Measurements from ENCODE around the gene CRADD. TPM values are rescaled to one million over a fixed set of nuclear protein-coding genes. Genes with fewer than 3 reads are reported as not detected.
A peak's percentile ranks its signal among the peaks of the same experiment; 100 is the strongest.

CRADD gene
- total and polyA plus RNA-seq, 2 donors: 13.9 to 17.1 TPM

DNA sequence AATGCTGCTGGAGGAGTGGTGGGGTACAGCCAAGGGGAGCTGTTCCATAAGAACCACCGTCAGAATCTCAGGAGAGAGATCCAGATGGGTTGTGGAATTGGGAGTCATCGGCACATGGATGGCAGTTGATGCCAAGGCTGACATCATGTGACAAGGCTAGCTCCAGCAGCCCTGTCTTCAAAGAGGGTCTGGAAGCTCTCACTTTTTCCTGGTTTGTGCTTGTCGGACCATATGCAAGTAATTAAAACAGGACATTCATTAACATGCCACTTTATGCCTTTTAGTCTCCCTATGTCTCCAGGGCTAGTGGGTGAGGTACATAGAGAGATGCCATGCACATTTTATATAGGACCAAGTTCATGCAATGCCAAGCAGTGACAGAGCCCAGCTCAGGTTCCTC, 211.8 kb downstream of the CRADD start:
- no peaks in the 10 kb centered on the region for H3K27me3 ChIP-seq (ENCODE audit: control insufficient read depth in 2 of 2, insufficient read depth in 1 of 2, low read length in 1 of 2)
- H3K4me1 ChIP-seq (ENCODE audit: control insufficient read depth in 2 of 2, insufficient read depth in 2 of 2, low read length in 2 of 2): peaks cover under 1 to 2% of the 10 kb centered on the region in 2 donors
- no peaks in the 10 kb centered on the region for H3K9me3 ChIP-seq (ENCODE audit: control insufficient read depth in 2 of 2, insufficient read depth in 1 of 2, low read length in 1 of 2)
- no peak overlapping the region for H3K4me3 ChIP-seq (ENCODE audit: low read length in 2 of 2)
- DNase-seq (ENCODE audit: low read depth in 6 of 9, low spot score in 9 of 9): no peak
- no peak overlapping the region for H3K27ac ChIP-seq (ENCODE audit: low read depth in 1 of 2, low read length in 1 of 2)
- 98% methylated on average over 3 of the region's 3 CpGs for WGBS
- H3K36me3 ChIP-seq (ENCODE audit: control insufficient read depth in 2 of 2, insufficient read depth in 2 of 2, low read length in 1 of 2): no peaks in the 10 kb centered on the region

- DNase-seq (ENCODE audit: low read depth in 6 of 9, low spot score in 9 of 9): no peak
- peaks cover 0 to 2% of the 10 kb centered on the region in 2 donors for H3K9me3 ChIP-seq (ENCODE audit: control insufficient read depth in 2 of 2, insufficient read depth in 1 of 2, low read length in 1 of 2)
- peaks cover 7 to 9% of the 10 kb centered on the region in 2 donors for H3K4me1 ChIP-seq (ENCODE audit: control insufficient read depth in 2 of 2, insufficient read depth in 2 of 2, low read length in 2 of 2)
- no peak overlapping the region for H3K4me3 ChIP-seq (ENCODE audit: low read length in 2 of 2)
- no peak overlapping the region for H3K27ac ChIP-seq (ENCODE audit: low read depth in 1 of 2, low read length in 1 of 2)
- 90% methylated on average over 9 of the region's 9 CpGs for WGBS
- H3K27me3 ChIP-seq (ENCODE audit: control insufficient read depth in 2 of 2, insufficient read depth in 1 of 2, low read length in 1 of 2): no peaks in the 10 kb centered on the region
- no peaks in the 10 kb centered on the region for H3K36me3 ChIP-seq (ENCODE audit: control insufficient read depth in 2 of 2, insufficient read depth in 2 of 2, low read length in 1 of 2)
Observed at GRCh38 chr12:93889516-93890212, 212.5 kb downstream of the CRADD start.

DNA sequence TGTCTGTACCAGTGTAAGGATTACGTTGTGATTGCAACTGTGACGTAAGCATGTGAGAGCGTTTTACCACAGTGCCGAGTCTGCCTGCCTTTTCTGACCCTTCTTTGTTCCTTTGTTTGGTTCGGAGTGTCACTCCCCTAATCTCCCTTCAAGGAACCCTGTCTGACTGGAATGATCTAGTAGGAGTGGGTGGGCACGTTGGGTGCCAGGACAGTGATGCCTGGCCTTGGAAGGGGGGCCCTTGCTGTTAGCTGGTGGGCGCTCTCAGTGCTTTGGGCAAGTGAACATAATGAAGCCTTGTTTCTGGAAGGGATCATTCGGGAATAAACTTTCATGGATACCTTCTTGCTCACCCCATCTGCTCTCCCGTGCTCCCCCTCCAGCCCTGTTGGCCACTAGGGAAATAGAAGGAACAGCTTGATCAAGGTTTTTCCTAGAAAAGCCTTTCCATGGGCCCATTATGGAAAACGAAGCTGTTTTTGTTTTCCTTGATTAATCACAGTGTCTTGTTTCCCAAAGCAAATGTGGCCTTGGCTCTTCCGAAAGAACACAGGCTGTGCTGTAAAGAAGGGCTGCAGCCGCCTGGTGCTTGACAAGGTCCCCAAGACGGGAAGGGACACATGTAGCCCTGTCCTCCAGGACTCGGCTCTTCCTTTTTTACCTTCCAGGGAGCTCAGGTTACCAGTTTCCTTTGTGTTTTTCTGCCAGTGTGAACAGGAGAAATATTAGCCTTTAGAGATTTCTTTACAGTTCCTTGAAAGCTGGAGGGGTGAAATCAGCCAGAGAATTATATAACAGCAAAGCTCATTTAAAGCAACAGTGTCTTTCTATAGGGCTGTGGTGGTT, 215.5 kb downstream of the CRADD start:
- Histone ChIP-seq H3K4me3 (ENCODE audit: low read length in 2 of 2) (no peak overlapping the region), H3K36me3 (ENCODE audit: control insufficient read depth in 2 of 2, insufficient read depth in 2 of 2, low read length in 1 of 2) (no peaks in the 10 kb centered on the region), H3K4me1 (ENCODE audit: control insufficient read depth in 2 of 2, insufficient read depth in 2 of 2, low read length in 2 of 2) (peaks cover 14 to 21% of the 10 kb centered on the region in 2 donors), H3K27me3 (ENCODE audit: control insufficient read depth in 2 of 2, insufficient read depth in 1 of 2, low read length in 1 of 2) (no peaks in the 10 kb centered on the region), H3K27ac (ENCODE audit: low read depth in 1 of 2, low read length in 1 of 2) (no peak overlapping the region), H3K9me3 (ENCODE audit: control insufficient read depth in 2 of 2, insufficient read depth in 1 of 2, low read length in 1 of 2) (peaks cover 0 to 2% of the 10 kb centered on the region in 2 donors)
- 94% methylated on average over 14 of the region's 14 CpGs for WGBS
- DNase-seq (ENCODE audit: low read depth in 6 of 9, low spot score in 9 of 9): no peak

- Histone ChIP-seq H3K36me3 (ENCODE audit: control insufficient read depth in 2 of 2, insufficient read depth in 2 of 2, low read length in 1 of 2) (no peaks in the 10 kb centered on the region), H3K4me3 (ENCODE audit: low read length in 2 of 2) (no peak overlapping the region), H3K4me1 (ENCODE audit: control insufficient read depth in 2 of 2, insufficient read depth in 2 of 2, low read length in 2 of 2) (peaks cover 22 to 38% of the 10 kb centered on the region in 2 donors), H3K27ac (ENCODE audit: low read depth in 1 of 2, low read length in 1 of 2) (peak overlapping the region; percentile 36 to 71), H3K9me3 (ENCODE audit: control insufficient read depth in 2 of 2, insufficient read depth in 1 of 2, low read length in 1 of 2) (peaks cover 0 to 7% of the 10 kb centered on the region in 2 donors), H3K27me3 (ENCODE audit: control insufficient read depth in 2 of 2, insufficient read depth in 1 of 2, low read length in 1 of 2) (no peaks in the 10 kb centered on the region)
- 22% methylated on average over 17 of the region's 17 CpGs for WGBS
- DNase-seq (ENCODE audit: low read depth in 6 of 9, low spot score in 9 of 9): peak in 7 of 9 donors; percentile 16 to 67 (median 26)
Observed at GRCh38 chr12:93894391-93895088, 217.4 kb downstream of the CRADD start.

DNA sequence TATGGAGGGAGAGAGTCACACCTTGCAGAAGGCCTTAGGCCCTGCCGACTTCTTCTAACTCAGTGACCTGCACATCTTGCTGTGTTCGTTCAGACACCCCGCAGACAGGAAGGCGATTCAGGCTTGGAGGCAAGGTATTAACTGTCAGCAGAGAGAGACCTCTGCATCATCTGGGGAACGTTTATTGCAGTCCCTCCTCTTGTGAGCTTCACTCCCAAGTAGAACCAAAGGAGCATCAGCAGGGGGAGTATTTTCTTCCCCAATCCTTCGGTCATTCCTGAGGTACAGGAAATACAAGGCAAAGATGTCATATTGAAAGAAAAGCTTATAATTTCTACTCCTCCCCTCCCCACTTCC, 217.9 kb downstream of the CRADD start:
- peak in 3 of 9 donors; percentile 12 to 54 (median 19) for DNase-seq (ENCODE audit: low read depth in 6 of 9, low spot score in 9 of 9)
- Histone ChIP-seq H3K27me3 (ENCODE audit: control insufficient read depth in 2 of 2, insufficient read depth in 1 of 2, low read length in 1 of 2) (no peaks in the 10 kb centered on the region), H3K4me3 (ENCODE audit: low read length in 2 of 2) (no peak overlapping the region), H3K4me1 (ENCODE audit: control insufficient read depth in 2 of 2, insufficient read depth in 2 of 2, low read length in 2 of 2) (peaks cover 22 to 38% of the 10 kb centered on the region in 2 donors), H3K36me3 (ENCODE audit: control insufficient read depth in 2 of 2, insufficient read depth in 2 of 2, low read length in 1 of 2) (no peaks in the 10 kb centered on the region), H3K27ac (ENCODE audit: low read depth in 1 of 2, low read length in 1 of 2) (peak overlapping the region in 1 of 2 donors; percentile 71), H3K9me3 (ENCODE audit: control insufficient read depth in 2 of 2, insufficient read depth in 1 of 2, low read length in 1 of 2) (peaks cover 0 to 7% of the 10 kb centered on the region in 2 donors)
- WGBS: 48% methylated on average over 6 of the region's 6 CpGs

GRCh38 chr12:93896427-93896826, 219.3 kb downstream of the CRADD start:
- WGBS: 92% methylated on average over 1 of the region's 1 CpG
- Histone ChIP-seq H3K27ac (ENCODE audit: low read depth in 1 of 2, low read length in 1 of 2) (no peak overlapping the region), H3K9me3 (ENCODE audit: control insufficient read depth in 2 of 2, insufficient read depth in 1 of 2, low read length in 1 of 2) (peaks cover 0 to 7% of the 10 kb centered on the region in 2 donors), H3K36me3 (ENCODE audit: control insufficient read depth in 2 of 2, insufficient read depth in 2 of 2, low read length in 1 of 2) (no peaks in the 10 kb centered on the region), H3K4me3 (ENCODE audit: low read length in 2 of 2) (no peak overlapping the region), H3K27me3 (ENCODE audit: control insufficient read depth in 2 of 2, insufficient read depth in 1 of 2, low read length in 1 of 2) (no peaks in the 10 kb centered on the region), H3K4me1 (ENCODE audit: control insufficient read depth in 2 of 2, insufficient read depth in 2 of 2, low read length in 2 of 2) (peaks cover 22 to 38% of the 10 kb centered on the region in 2 donors)
- no peak for DNase-seq (ENCODE audit: low read depth in 6 of 9, low spot score in 9 of 9)

DNA sequence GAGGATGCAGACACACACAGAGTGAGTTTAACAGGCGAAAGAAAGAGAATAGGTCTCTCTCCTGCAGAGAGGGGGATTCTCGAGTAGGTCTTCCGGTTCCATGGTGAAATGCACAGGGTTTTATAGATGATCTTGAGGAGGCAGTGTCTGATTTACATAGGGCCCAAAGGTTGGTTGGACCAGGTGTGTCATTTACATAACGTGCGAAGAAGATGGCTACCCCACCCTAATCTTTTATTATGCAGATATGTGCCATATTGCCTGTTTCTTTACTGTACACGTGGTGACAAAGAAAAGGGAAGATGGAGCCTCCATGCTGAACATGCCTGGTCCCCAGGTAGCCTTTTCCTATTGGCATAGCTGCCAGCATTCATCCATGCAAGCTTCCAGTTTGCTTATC, 219.8 kb downstream of the CRADD start:
- DNase-seq (ENCODE audit: low read depth in 6 of 9, low spot score in 9 of 9): no peak
- peaks cover 0 to 7% of the 10 kb centered on the region in 2 donors for H3K9me3 ChIP-seq (ENCODE audit: control insufficient read depth in 2 of 2, insufficient read depth in 1 of 2, low read length in 1 of 2)
- 96% methylated on average over 6 of the region's 6 CpGs for WGBS
- no peaks in the 10 kb centered on the region for H3K27me3 ChIP-seq (ENCODE audit: control insufficient read depth in 2 of 2, insufficient read depth in 1 of 2, low read length in 1 of 2)
- no peak overlapping the region for H3K4me3 ChIP-seq (ENCODE audit: low read length in 2 of 2)
- peaks cover 22 to 38% of the 10 kb centered on the region in 2 donors for H3K4me1 ChIP-seq (ENCODE audit: control insufficient read depth in 2 of 2, insufficient read depth in 2 of 2, low read length in 2 of 2)
- H3K36me3 ChIP-seq (ENCODE audit: control insufficient read depth in 2 of 2, insufficient read depth in 2 of 2, low read length in 1 of 2): no peaks in the 10 kb centered on the region
- no peak overlapping the region for H3K27ac ChIP-seq (ENCODE audit: low read depth in 1 of 2, low read length in 1 of 2)

GRCh38 chr12:93901739-93902138, 224.6 kb downstream of the CRADD start:
- Histone ChIP-seq H3K4me3 (ENCODE audit: low read length in 2 of 2) (no peak overlapping the region), H3K4me1 (ENCODE audit: control insufficient read depth in 2 of 2, insufficient read depth in 2 of 2, low read length in 2 of 2) (peaks cover 8 to 17% of the 10 kb centered on the region in 2 donors), H3K9me3 (ENCODE audit: control insufficient read depth in 2 of 2, insufficient read depth in 1 of 2, low read length in 1 of 2) (peaks cover 0 to 13% of the 10 kb centered on the region in 2 donors), H3K36me3 (ENCODE audit: control insufficient read depth in 2 of 2, insufficient read depth in 2 of 2, low read length in 1 of 2) (no peaks in the 10 kb centered on the region), H3K27ac (ENCODE audit: low read depth in 1 of 2, low read length in 1 of 2) (no peak overlapping the region), H3K27me3 (ENCODE audit: control insufficient read depth in 2 of 2, insufficient read depth in 1 of 2, low read length in 1 of 2) (no peaks in the 10 kb centered on the region)
- WGBS: 95% methylated on average over 3 of the region's 3 CpGs
- DNase-seq (ENCODE audit: low read depth in 6 of 9, low spot score in 9 of 9): no peak

DNA sequence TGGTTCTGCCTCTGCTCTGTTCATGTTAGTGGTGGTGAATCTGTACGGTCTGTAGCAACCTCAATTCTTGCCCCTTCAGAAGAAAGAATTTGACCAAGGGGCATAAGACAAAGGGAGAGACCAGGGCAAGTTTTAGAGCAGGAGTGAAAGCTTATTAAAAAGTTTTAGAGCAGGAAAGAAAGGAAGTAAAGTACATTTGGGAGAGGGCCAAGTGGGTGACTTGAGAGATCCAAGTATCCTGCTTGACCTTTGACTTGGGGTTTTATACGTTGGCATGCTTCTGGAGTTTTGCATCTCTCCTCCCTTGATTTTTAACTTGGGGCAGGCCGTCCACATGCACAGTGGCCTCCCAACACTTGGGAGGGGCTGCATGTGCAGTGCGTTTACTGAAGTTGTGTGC, 225.0 kb downstream of the CRADD start:
- Histone ChIP-seq H3K9me3 (ENCODE audit: control insufficient read depth in 2 of 2, insufficient read depth in 1 of 2, low read length in 1 of 2) (peaks cover 0 to 13% of the 10 kb centered on the region in 2 donors), H3K4me3 (ENCODE audit: low read length in 2 of 2) (no peak overlapping the region), H3K36me3 (ENCODE audit: control insufficient read depth in 2 of 2, insufficient read depth in 2 of 2, low read length in 1 of 2) (no peaks in the 10 kb centered on the region), H3K27ac (ENCODE audit: low read depth in 1 of 2, low read length in 1 of 2) (no peak overlapping the region), H3K4me1 (ENCODE audit: control insufficient read depth in 2 of 2, insufficient read depth in 2 of 2, low read length in 2 of 2) (peaks cover 8 to 17% of the 10 kb centered on the region in 2 donors), H3K27me3 (ENCODE audit: control insufficient read depth in 2 of 2, insufficient read depth in 1 of 2, low read length in 1 of 2) (no peaks in the 10 kb centered on the region)
- no peak for DNase-seq (ENCODE audit: low read depth in 6 of 9, low spot score in 9 of 9)
- WGBS: 98% methylated on average over 4 of the region's 4 CpGs

Data from thymus (tissue), 11 donors.